C1 segment of cervical spinal cord (tissue), 14 donors: ENCODE results near the gene CAP2.
"Not testable (repeated sequence)": the region's sequence is repeated elsewhere in the genome, so short reads cannot be mapped to it uniquely, and the experiment has no call there.

Experiments
- DNase-seq, 14 donors: peaks; one replicate each; lab custom pipeline; 2025; lab: John Stamatoyannopoulos, UW

Gene CAP2

GRCh38 chr6:17577059-17577458, 183.7 kb downstream of the CAP2 start:
- no peak for DNase-seq

DNA sequence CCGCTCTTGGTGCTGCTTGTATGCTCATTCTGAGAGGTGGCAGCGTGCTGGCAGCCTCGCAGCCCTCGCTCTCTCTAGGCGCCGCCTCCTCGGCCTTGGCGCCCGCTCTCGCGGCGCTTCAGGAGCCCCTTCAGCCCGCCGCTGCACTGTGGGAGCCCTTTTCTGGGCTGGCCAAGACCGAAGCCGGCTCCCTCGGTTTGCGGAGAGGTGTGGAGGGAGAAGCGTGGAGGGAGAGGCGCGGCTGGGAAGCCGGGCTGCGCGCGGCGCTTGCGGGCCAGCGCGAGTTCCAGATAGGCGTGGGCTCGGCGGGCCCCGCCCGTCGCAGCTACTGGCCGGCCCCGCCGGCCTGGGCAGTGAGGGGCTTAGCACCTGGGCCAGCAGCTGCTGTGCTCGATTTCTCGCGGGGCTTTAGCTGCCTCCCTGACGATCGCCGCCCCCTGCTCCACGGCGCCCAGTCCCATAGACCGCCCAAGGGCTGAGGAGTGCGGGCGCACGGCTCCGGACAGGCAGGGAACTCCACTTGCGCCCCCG, 187.2 kb downstream of the CAP2 start:
- peak in 5 of 14 donors; percentile 2 to 22 (median 15) for DNase-seq

GRCh38 chr6:17581282-17581681, 187.9 kb downstream of the CAP2 start:
- DNase-seq = not testable (repeated sequence)

DNA sequence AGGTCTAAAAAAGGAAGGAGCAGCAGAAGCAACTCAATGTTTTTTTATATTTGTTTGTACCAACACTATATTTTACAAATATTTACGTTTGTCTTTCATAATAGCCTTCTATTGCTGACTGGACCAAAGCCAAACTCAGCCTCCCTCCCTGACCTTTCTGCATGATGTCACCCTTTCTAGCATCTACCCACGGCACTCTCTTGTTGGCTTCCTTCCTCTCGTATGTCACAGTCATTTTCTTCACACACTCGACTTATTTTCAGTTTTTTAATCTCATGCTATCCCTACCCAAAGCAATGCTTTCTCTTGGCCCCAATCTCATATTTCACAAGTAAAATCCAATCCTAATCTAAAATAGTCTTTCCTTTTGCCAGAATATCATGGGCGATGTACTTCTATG, 190.4 kb downstream of the CAP2 start:
- no peak for DNase-seq

- DNase-seq = peak in 4 of 14 donors; percentile 8 to 78 (median 17)
Measured at GRCh38 chr6:17584241-17584803, 190.9 kb downstream of the CAP2 start.

- no peak for DNase-seq
Measured at GRCh38 chr6:17585766-17586490, 192.5 kb downstream of the CAP2 start.

- not testable (repeated sequence) for DNase-seq
Measured at GRCh38 chr6:17586623-17587022, 193.2 kb downstream of the CAP2 start.

GRCh38 chr6:17588011-17588410, 194.6 kb downstream of the CAP2 start:
- DNase-seq = no peak

DNA sequence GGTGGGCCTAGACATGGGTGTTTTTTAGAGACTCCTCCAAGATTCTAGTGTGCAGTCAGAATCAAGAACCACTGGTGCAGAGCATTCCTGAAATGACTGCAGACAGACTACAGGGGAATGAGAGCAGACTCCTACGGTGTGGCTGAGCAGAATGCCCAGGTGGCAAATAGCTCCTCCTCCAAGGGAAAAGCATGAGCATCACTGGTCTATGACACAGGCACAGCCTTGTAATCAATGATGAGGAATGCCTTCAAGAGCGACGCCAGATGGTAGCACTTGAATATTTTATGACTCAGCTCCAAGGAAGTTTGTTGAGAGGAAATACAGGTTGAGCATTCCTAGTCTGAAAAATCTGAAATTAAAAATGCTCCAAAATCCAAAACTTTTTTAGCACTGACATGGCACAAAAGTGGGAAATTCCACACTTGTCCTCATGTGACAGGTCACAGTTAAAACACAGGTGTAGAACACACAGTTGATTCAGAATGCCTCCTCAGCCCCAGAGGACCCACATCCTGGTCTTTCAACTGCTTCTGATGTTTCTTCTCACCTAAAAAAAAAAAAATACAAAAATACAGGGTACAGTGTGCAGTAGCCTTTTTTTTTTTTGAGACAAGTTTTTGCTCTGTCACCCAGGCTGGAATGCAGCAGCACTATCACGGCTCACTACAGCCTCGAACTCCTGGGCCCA, 196.2 kb downstream of the CAP2 start:
- DNase-seq = no peak

DNA sequence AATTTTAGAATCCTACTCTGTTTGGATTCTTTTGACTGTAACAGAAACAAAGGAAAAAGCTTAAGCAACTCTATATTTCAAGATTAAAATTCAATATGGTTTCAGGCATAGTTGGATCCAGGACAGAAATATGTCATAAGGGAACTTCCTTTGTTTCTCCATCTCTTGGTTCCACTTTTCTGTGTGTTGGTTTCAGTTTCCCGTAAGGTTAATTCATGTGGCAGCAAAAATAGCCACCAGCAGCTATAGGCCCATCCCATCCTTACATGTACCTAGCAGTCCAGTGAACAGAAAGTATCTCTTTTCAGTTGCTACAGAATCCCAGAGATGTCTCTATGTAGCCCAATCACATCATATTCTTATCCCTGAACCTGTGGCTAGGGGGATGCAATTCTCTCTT, 197.9 kb downstream of the CAP2 start:
- DNase-seq = no peak

DNA sequence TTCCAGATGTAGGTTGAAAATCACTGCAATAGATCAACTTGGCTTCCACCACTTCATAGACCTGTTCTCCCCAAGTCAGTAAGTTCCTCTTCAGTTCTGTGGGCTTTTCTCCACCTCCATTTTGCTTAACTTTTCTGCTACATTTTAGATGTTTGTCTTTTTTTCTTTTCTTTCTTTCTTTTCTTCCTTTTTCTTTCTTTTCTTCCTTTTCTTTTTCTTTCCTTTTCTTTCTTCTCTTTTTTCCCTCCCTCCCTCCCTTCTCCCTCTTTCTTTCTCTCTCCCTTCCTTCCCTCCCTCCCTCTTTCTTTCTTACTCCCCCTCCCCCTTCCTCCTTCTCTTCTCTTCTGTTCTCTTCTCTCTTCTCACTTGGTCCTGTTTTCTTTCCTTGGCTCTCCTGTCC, 199.9 kb downstream of the CAP2 start:
- no peak for DNase-seq

GRCh38 chr6:17596085-17596484, 202.7 kb downstream of the CAP2 start:
- DNase-seq = no peak

GRCh38 chr6:17599877-17600526, 206.6 kb downstream of the CAP2 start, which contains the start of gene FAM8A1:
TSS of gene FAM8A1 (plus strand) at chr6:17600302. CDS start at chr6:17600410, 108 bp downstream.
- DNase-seq = peak; percentile 29 to 96 (median 92)

GRCh38 chr6:17600527-17601385, 207.4 kb downstream of the CAP2 start:
- DNase-seq = peak in 10 of 14 donors; percentile 47 to 71 (median 60)

DNA sequence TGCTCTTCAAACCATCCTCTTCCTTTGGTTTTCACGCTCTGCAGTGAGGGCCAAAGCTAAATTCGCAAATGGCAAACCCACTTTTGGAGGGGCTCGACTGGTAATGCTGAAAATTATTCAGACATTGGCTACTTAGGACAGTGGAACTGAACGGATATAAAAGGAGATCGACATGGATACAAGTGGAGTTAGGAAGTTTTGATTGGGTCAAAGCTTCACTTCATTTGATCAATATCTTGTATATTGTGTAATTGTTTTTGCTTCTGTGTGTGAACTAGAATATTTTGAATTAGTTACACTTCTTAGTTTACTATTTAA, 207.9 kb downstream of the CAP2 start:
- no peak for DNase-seq

DNA sequence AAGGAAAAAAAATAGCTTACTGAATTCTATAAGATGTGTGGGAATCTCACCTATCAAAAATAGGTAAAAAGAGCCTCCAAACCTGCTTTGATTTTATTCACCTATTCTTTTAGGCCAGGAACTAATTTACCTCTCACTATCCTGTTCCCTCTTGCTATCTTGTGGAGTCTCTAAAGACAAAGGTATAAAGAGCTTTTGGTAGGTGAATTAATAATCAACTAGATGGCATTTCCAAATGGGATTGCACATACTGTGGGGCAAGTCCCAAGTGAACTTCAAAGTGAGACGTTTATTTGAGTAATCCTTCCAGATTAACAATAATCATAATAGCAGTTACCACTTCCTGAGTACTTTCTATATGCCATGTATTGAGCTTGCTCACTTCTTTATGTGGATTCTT, 209.5 kb downstream of the CAP2 start:
- no peak for DNase-seq

DNA sequence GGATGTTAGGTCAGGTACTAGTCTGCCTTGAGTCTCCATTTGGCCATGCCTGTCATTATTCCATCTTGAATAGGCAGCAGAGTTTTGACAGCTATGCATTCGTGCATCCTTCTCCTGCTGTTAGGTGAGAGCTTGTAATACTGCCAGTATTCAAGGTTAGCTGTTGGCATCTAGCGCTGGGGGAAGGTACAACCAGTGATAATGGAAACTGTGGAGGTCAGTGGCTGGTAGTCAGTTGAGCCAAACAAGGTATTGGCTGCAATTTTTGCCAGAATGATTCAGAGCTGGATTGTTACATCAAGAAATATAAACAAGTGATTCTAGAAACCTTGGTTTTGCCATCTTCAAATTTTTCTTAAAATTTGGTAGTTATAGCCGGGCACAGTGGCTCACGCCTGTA, 213.2 kb downstream of the CAP2 start:
- no peak for DNase-seq
